Nucleus accumbens (tissue), 56 donors: ENCODE measurements around the gene DSTN.
A peak's percentile ranks its signal among the peaks of the same experiment; 100 is the strongest.

Experiments
- DNase-seq, 56 donors: peaks; one replicate each; lab custom pipeline; 2025; lab: John Stamatoyannopoulos, UW

Gene DSTN

GRCh38 chr20:17610566-17611289, 40.9 kb downstream of the DSTN start:
- DNase-seq, result no peak

- DNase-seq, result no peak
These were observed 41.3 kb downstream of the DSTN start for GRCh38 chr20:17611290-17611539.

- DNase-seq, result no peak
These were observed 41.8 kb downstream of the DSTN start for GRCh38 chr20:17611540-17612286.

DNA sequence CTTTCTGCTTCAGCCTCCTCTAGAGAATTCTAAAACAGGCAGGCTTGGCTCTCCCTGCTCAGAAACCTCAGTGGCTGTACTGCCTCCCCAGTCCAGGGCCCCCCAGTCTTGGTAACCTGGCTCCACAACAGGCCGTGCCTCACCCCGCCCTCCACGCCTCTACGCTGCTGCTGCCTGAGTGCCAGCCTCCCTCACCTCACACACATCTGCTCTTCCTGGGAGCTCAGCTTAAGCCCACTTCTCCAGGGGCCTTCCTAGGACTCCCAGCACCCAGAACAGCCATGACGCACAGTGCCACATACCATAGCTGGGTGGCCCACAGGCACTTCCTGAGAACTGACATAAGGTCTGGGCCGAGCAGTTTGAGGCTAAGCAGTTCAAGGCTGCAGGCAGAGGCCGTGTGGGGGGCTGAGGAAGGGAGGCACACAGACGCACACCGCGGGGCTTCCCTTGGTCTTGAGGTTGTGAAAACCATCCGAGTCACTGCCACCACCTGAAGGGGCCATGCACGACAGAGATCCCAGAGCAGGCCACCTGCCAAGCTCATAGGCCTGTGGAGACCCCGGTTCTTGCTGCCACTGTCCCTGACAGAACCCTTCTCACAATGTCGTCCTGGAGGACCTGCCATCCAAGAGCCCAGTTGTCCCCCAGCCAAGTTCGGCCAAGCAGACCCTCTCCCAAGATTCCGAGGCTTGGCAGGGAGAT, 42.6 kb downstream of the DSTN start:
- no peak for DNase-seq

DNA sequence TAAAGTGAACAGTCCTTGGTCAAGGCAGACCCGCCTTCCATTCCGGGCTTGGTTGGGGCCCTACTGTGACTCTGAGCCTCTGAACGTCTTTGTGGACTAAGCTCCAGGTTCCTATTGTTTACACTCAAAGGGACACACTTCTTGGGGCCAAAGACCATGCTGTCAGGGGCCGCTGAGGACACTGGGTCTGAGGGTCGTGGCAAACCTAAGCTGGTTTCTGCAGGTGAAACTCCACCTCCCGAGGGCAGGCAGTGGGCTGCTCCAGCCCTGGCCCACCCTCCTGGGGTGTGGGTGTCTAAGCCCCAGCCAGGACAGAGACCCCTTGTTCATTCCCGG, 43.1 kb downstream of the DSTN start:
- no peak for DNase-seq

GRCh38 chr20:17613328-17614175, 43.7 kb downstream of the DSTN start:
- DNase-seq, result no peak

DNA sequence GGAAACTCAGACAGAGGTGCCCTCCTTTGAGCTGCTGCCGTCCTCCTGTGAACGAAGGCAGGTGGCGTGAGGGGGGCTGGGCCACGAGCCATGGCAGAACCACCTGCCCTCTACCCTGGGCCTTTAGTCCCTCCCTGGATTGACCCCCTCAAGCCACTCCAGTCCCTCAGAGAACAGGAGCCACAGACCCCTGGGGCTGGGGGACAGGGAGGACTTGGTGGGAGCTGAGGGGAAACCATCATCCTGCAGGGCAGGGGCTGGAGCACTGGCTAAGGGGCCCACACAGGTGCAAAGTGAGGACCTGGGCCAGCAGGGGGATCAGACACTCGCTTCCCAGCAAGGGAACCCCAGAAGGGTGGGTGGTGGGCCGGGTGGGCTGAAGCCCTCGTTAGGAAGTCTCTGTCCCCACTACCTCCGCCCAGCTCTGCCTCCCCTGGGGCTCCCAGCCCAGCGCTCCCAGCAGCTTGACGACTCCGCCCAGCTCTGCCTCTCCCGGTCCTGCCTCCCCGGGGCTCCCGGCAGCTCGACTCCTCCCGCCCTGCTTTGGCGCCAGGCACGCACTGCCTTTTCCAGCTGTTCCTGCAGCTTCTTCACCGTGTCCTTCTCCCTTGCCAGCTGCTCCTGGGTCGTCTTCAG, 44.4 kb downstream of the DSTN start:
- DNase-seq, result no peak

- no peak for DNase-seq
These were observed 45.2 kb downstream of the DSTN start for GRCh38 chr20:17614812-17615644.

DNA sequence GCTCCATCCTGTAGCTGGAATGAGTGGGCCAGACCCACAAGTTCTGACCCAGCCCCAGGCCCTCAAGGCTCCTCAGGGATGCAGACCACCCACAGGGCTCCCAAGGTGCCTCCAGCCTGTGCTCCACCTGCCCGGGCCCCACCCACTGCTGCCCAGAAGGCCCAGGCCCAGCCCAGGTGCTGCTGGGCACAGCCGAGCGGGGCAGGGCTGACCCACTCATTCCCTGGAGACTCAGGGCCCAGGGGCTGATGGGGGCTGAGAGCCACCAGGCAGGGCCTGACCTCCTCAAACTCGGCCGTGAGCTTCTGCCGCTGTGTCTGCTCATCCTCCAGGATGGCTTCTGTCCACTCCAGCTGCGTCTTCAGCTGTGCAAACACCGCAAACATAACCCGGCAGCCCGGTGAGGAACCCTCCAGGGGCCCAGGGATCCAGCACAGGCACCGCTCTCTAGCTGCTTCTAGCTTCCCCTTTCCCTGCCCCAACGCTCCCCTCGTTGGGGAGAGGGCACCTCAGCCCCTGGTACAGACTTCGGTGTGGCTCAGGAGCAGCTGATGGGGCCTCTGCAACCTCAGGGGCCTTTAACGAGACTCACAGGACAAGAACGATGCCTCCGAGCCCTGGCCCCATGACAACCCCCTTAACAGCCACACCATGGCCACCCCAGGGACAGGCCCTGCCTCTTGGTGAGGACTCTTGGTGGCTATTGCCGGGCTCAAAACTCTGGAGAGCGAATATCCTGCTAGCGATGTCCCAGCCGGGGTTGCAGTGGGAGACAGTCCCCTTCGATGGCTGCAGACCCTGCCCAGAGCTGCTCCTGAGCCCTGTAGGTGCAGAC, 46.0 kb downstream of the DSTN start:
- no peak for DNase-seq

- DNase-seq, result no peak
These were observed 46.8 kb downstream of the DSTN start for GRCh38 chr20:17616480-17617211.

DNA sequence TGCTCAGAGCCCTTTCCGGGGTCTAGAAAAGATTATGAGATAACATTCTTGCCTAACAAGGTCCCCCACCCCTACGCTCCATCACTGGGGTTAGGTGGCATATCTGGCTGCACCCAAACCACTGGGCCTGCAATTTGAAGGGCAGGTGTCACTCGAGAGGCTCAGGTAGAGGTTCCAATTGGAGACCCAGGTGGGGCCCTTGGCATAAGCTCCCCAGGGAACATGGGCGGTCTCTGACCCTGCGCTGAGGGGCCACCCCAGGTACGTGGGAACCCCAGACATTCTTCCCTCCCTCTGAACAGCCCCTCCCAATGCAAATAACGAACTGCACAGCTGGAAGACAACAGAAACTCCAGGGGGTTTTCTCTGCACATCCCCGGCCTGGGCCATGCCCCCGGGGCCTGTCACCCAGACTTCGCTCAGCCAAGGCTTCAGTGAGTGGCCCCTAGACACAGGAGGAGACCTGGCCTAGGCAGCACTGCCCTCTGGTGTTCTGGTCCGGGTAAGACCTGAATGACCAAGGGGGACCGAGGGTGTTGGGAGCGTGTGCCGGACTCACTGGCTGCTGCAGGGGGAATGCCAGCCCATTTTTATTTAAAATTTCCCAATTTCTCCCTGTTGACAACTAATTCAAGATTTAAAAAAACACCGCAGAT, 47.5 kb downstream of the DSTN start:
- DNase-seq, result peak in 40 of 56 donors; percentile 20 to 76 (median 38)

GRCh38 chr20:17617868-17618672, 48.2 kb downstream of the DSTN start:
- no peak for DNase-seq

DNA sequence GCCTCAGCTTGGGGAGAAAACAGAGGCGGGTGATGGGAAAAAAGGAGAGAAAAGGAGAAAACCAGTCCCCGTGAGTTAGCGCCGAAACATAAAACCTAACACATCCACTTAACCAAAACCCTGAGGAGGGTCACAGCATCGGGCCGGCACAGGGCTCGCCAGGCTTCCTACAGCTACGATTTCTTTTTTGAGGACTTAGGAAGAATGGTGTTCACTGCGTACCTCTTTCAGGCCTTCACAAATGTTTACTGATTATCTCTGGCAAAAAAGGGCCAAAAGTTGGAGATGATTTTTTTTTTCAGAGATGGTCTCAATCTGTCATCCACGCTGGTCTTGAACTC, 48.8 kb downstream of the DSTN start:
- no peak for DNase-seq

GRCh38 chr20:17619351-17620093, 49.6 kb downstream of the DSTN start:
- no peak for DNase-seq

- no peak for DNase-seq
These were observed 50.7 kb downstream of the DSTN start for GRCh38 chr20:17620371-17621228.
